HS-5 (cell line): ENCODE measurements around the gene NDUFA5.
"Not testable (repeated sequence)": the region's sequence is repeated elsewhere in the genome, so short reads cannot be mapped to it uniquely, and the experiment has no call there.

ENCODE experiments used
- DNase-seq: peaks from one replicate; pipeline ENCODE4 v3.0.0-alpha.2; 2012; ENCODE audit warnings: low read depth

The NDUFA5 gene

GRCh38 chr7:123557016-123557397 is 611 bp downstream of the NDUFA5 start:
- DNase-seq: no peak

GRCh38 chr7:123555484-123555883 is 2.1 kb downstream of the NDUFA5 start:
- DNase-seq: no peak

- no peak for DNase-seq
Observed at GRCh38 chr7:123553159-123553558, 4.5 kb downstream of the NDUFA5 start.

- DNase-seq: no peak
Observed at GRCh38 chr7:123552641-123553040, 5.0 kb downstream of the NDUFA5 start.

GRCh38 chr7:123552134-123552533 is 5.5 kb downstream of the NDUFA5 start:
- not testable (repeated sequence) for DNase-seq

- DNase-seq: no peak
Observed at GRCh38 chr7:123548406-123548805, 9.2 kb downstream of the NDUFA5 start.

GRCh38 chr7:123539871-123540270 is 17.7 kb downstream of the NDUFA5 start:
- DNase-seq: no peak

- DNase-seq: no peak
Observed at GRCh38 chr7:123538897-123539296, 18.7 kb downstream of the NDUFA5 start.

GRCh38 chr7:123538189-123538714 is 19.4 kb downstream of the NDUFA5 start:
- no peak for DNase-seq

GRCh38 chr7:123537026-123537642 is 20.5 kb downstream of the NDUFA5 start:
- DNase-seq: no peak

- DNase-seq: no peak
Observed at GRCh38 chr7:123535517-123535916, 22.1 kb downstream of the NDUFA5 start.

GRCh38 chr7:123534383-123535260 is 23.0 kb downstream of the NDUFA5 start, which contains the start of gene IQUB:
TSS of gene IQUB (minus strand) at chr7:123534595. CDS start at chr7:123512340, 22,255 bp downstream.
- DNase-seq: no peak

- no peak for DNase-seq
Observed at GRCh38 chr7:123533929-123534382, 23.7 kb downstream of the NDUFA5 start.

- no peak for DNase-seq
Observed at GRCh38 chr7:123533553-123533917, 24.1 kb downstream of the NDUFA5 start.

- DNase-seq: not testable (repeated sequence)
Observed at GRCh38 chr7:123532788-123533552, 24.6 kb downstream of the NDUFA5 start.

- DNase-seq: not testable (repeated sequence)
Observed at GRCh38 chr7:123532343-123532742, 25.3 kb downstream of the NDUFA5 start.

- DNase-seq: not testable (repeated sequence)
Observed at GRCh38 chr7:123530035-123530591, 27.5 kb downstream of the NDUFA5 start.

- DNase-seq: no peak
Observed at GRCh38 chr7:123528265-123528664, 29.4 kb downstream of the NDUFA5 start.

GRCh38 chr7:123527712-123528225 is 29.8 kb downstream of the NDUFA5 start:
- DNase-seq: not testable (repeated sequence)

- DNase-seq: not testable (repeated sequence)
Observed at GRCh38 chr7:123526533-123526932, 31.1 kb downstream of the NDUFA5 start.

- DNase-seq: no peak
Observed at GRCh38 chr7:123522066-123522465, 35.6 kb downstream of the NDUFA5 start.

- no peak for DNase-seq
Observed at GRCh38 chr7:123505221-123505620, 52.4 kb downstream of the NDUFA5 start.
